A549 (cell line): ENCODE results near the gene RPL31. TPM values are rescaled to one million over a fixed set of nuclear protein-coding genes. Genes with fewer than 3 reads are reported as not detected.
A peak's percentile ranks its signal among the peaks of the same experiment; 100 is the strongest.
"Not testable (repeated sequence)": the region's sequence is repeated elsewhere in the genome, so short reads cannot be mapped to it uniquely, and the experiment has no call there.

ENCODE experiments used
- ATAC-seq, 2 experiments: fragments of 200-7000 bp in 1 of 2; fragments of >200 bp in 1 of 2; cut with Nextera tagmentation in 1 of 2; cut with Tn5 transposase in 1 of 2; 3 replicates each; pipeline versions ENCODE4 v1.8.0 to v1.9.1; 2018 to 2020; ENCODE audit warnings: mild to moderate bottlenecking in 1 of 2, moderate library complexity in 1 of 2
- CTCF ChIA-PET: fragments of 300-600 bp; sonication (Branson Sonifier 250); formaldehyde crosslinking; extraction: SDS; loops from one replicate; lab custom pipeline; 2021; ENCODE audit warnings: antibody characterized with exemption, inconsistent platforms; lab: Yijun Ruan, JAX
- POLR2A ChIA-PET: fragments of 350-600 bp; formaldehyde crosslinking; extraction: SDS; loops from one replicate; lab custom pipeline; 2021; ENCODE audit warnings: antibody characterized with exemption, inconsistent platforms; lab: Yijun Ruan, JAX
- DNase-seq, 2 experiments: peaks; one replicate each; pipeline versions ENCODE4 v3.0.0 to v3.0.0-alpha.2; 2011 to 2016; ENCODE audit warnings: low read depth in 1 of 2, low spot score in 1 of 2
- FAIRE-seq: peaks from 2 replicates; lab custom pipeline; 2011; peaks lifted over from hg19 to GRCh38; lab: Jason Lieb, UNC
- H3K27ac ChIP-seq, 2 experiments: fragments of >200 bp; sonication (Bioruptor Twin); formaldehyde crosslinking; 3 replicates each; pipeline ENCODE4 v1.5.1; 2016 to 2017
- H3K4me1 ChIP-seq: fragments of >200 bp; sonication (Bioruptor Twin); formaldehyde crosslinking; 3 replicates; pipeline ENCODE4 v1.6.1; 2016
- H3K4me2 ChIP-seq: fragments of >200 bp; sonication (Bioruptor Twin); formaldehyde crosslinking; 3 replicates; pipeline ENCODE4 v1.6.1; 2016
- H3K4me3 ChIP-seq: fragments of >200 bp; sonication (Bioruptor Twin); formaldehyde crosslinking; 3 replicates; pipeline ENCODE4 v1.5.1; 2016
- H3K9me3 ChIP-seq: fragments of >200 bp; sonication (Bioruptor Twin); formaldehyde crosslinking; 3 replicates; pipeline ENCODE4 v1.6.1; 2016
- CBX2 ChIP-seq: fragments of 200-600 bp; sonication (generic); IDR thresholded peaks from 2 replicates; pipeline ENCODE4 v1.6.1; 2016; ENCODE audit warnings: low read depth, mild to moderate bottlenecking, borderline replicate concordance
- CBX8 ChIP-seq: fragments of 200-600 bp; sonication (generic); IDR thresholded peaks from 2 replicates; pipeline ENCODE4 v1.6.1; 2016
- CEBPB ChIP-seq, 2 experiments: fragments of >200 bp in 1 of 2; sonication (Bioruptor Twin) in 1 of 2; formaldehyde crosslinking in 1 of 2; IDR thresholded peaks; 2 replicates each; pipeline ENCODE4 v1.6.1; 2012 to 2016
- CHD4 ChIP-seq: fragments of 200-600 bp; sonication (generic); IDR thresholded peaks from 2 replicates; pipeline ENCODE4 v1.6.1; 2016; ENCODE audit warnings: antibody characterized with exemption, mild to moderate bottlenecking, borderline replicate concordance
- EHF ChIP-seq: fragments of 250-450 bp; sonication (Bioruptor Pico); IDR thresholded peaks from 2 replicates; pipeline ENCODE4 v1.5.0; 2020; ENCODE audit warnings: mild to moderate bottlenecking
- EP300 ChIP-seq, 2 experiments: fragments of >200 bp; sonication (Bioruptor Twin); formaldehyde crosslinking; IDR thresholded peaks; 2 replicates in 1 of 2; 3 replicates in 1 of 2; pipeline ENCODE4 v1.6.1; 2016 to 2017
- ESRRA ChIP-seq: fragments of 150-350 bp; IDR thresholded peaks from 2 replicates; pipeline ENCODE4 v1.6.1; 2014; ENCODE audit warnings: mild to moderate bottlenecking, low read length, borderline replicate concordance
- FOSL2 ChIP-seq, 2 experiments: fragments of 450-650 bp in 1 of 2; fragments of >200 bp in 1 of 2; sonication (Bioruptor Twin) in 1 of 2; formaldehyde crosslinking; IDR thresholded peaks; 2 replicates each; pipeline versions ENCODE4 v1.5.0 to v1.6.1; 2016 to 2020; ENCODE audit warnings: mild to moderate bottlenecking in 1 of 2, moderate library complexity in 1 of 2
- FOXS1 ChIP-seq: fragments of 250-450 bp; sonication (Bioruptor Pico); IDR thresholded peaks from 2 replicates; pipeline ENCODE4 v1.5.0; 2020; ENCODE audit warnings: mild to moderate bottlenecking, moderate library complexity
- HDAC2 ChIP-seq: fragments of 200-600 bp; sonication (generic); IDR thresholded peaks from 2 replicates; pipeline ENCODE4 v1.6.1; 2016
- HEYL ChIP-seq: fragments of 250-450 bp; sonication (Bioruptor Pico); IDR thresholded peaks from 2 replicates; pipeline ENCODE4 v1.8.0; 2021; ENCODE audit warnings: mild to moderate bottlenecking, moderate library complexity
- HOXA7 ChIP-seq: fragments of 250-450 bp; sonication (Bioruptor Pico); IDR thresholded peaks from 2 replicates; pipeline ENCODE4 v1.5.0; 2020; ENCODE audit warnings: mild to moderate bottlenecking, moderate library complexity
- HOXB13 ChIP-seq: fragments of 250-450 bp; sonication (Bioruptor Pico); IDR thresholded peaks from 2 replicates; pipeline ENCODE4 v1.5.0; 2020; ENCODE audit warnings: low read depth, mild to moderate bottlenecking, moderate library complexity
- HOXB5 ChIP-seq: fragments of 250-450 bp; sonication (Bioruptor Pico); IDR thresholded peaks from 2 replicates; pipeline ENCODE4 v1.5.0; 2020; ENCODE audit warnings: mild to moderate bottlenecking, moderate library complexity
- KDM1A ChIP-seq: fragments of 200-600 bp; sonication (generic); IDR thresholded peaks from 2 replicates; pipeline ENCODE4 v1.6.1; 2016; ENCODE audit warnings: low read depth, mild to moderate bottlenecking
- NFE2L2 ChIP-seq: fragments of 150-350 bp; conservative IDR thresholded peaks from 2 replicates; pipeline ENCODE4 v1.6.1; 2014; ENCODE audit warnings: low read length
- POLR2A ChIP-seq: IDR thresholded peaks from 2 replicates; pipeline ENCODE4 v1.6.1; 2012; ENCODE audit warnings: mild to moderate bottlenecking, low read length
- RNF2 ChIP-seq: fragments of 200-600 bp; sonication (generic); IDR thresholded peaks from 2 replicates; pipeline ENCODE4 v1.6.1; 2016; ENCODE audit warnings: low read depth, mild to moderate bottlenecking, antibody characterized with exemption, moderate library complexity, borderline replicate concordance
- SREBF2 ChIP-seq: fragments of 450-650 bp; IDR thresholded peaks from 2 replicates; pipeline ENCODE4 v1.6.1; 2014; ENCODE audit warnings: mild to moderate bottlenecking, moderate library complexity
- ZFP36 ChIP-seq: fragments of 450-650 bp; IDR thresholded peaks from 2 replicates; pipeline ENCODE4 v1.6.1; 2014; ENCODE audit warnings: borderline replicate concordance; ENCODE audit not compliant: partially characterized antibody
- WGBS: methylation state at CpG from one replicate; pipeline ENCODE4 v1.1.6; 2017; ENCODE audit errors: missing lambda C conversion rate; 5-methylcytosine and 5-hydroxymethylcytosine counted together
- polyA plus RNA-seq, 4 experiments: library from polyadenylated mRNA; depleted of rRNA in 3 of 4; stranded (reverse); fragments of >200 nt; fragmentation: RNase III in 1 of 4; extraction: RNeasy Plus Mini Kit Qiagen cat#74134 plus additional on column Dnase treatment in 1 of 4; gene quantifications; 2 replicates in 3 of 4; 3 replicates in 1 of 4; pipeline ENCODE4 v1.2.3, GENCODE V29; 2011 to 2017
- TF ChIP-seq, protein P1 (sequence below): fragments of 250-450 bp; sonication (Bioruptor Pico); IDR thresholded peaks from 2 replicates; pipeline ENCODE4 v1.5.0; 2020; ENCODE audit warnings: low read depth, mild to moderate bottlenecking, moderate library complexity
- TF ChIP-seq, protein P2 (sequence below): fragments of >200 bp; sonication (Bioruptor Twin); formaldehyde crosslinking; IDR thresholded peaks from 3 replicates; pipeline ENCODE4 v1.6.1; 2016
- TF ChIP-seq, protein P3 (sequence below): fragments of >200 bp; sonication (Bioruptor Twin); formaldehyde crosslinking; IDR thresholded peaks from 2 replicates; pipeline ENCODE4 v1.6.1; 2016
- TF ChIP-seq, protein P4 (sequence below): IDR thresholded peaks from 2 replicates; pipeline ENCODE4 v1.6.1; 2012

RPL31 gene
- polyA plus RNA-seq, 2 of the 4 experiments (the other 2 are of a cell fraction) = 1,803 to 2,064 TPM

DNA sequence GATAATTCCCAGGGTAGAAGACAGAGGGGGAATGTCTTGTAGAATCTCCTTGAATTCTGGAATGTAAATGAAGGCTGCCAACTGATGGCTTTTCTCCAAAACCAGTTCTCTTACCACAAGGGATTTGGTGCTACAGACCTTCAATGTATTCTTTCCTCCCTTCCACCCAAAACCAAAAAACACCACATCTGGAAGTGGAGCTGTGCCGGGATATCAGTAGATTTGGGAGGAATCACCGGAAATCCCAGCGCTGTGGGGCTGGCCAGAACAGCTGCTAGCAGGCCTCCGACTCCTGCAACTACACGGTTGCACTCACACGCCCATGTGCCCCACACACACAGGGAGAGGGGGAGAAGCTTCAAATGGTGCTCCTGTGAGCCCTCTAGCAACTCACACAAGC lies 45.7 kb downstream of the RPL31 start (continued):
- no peak for TF ChIP-seq HDAC2
- TF ChIP-seq CHD4 = no peak

DNA sequence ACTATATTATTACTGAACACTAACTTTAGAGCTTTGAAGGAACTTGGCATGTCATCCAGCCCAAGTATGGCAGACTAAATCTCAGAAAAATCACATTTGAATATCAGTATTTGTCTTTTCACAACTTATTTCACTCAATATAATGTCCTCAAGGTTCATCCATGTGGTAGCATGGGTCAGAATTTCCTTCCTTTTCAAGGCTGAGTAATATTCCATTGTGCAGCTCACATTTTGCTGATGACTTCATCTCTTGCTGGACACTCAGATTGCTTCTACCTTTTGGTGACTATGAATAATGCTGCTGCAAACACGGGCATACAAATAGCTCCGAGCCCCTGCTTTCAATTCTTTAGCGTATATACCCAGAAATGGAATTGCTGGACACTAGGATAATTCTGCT lies 46.7 kb downstream of the RPL31 start:
- FAIRE-seq = no peak
- TF ChIP-seq HOXB5 (CRISPR knock-in tag) (no peak), SREBF2 (no peak), ZFP36 (no peak), EHF (no peak), CBX2 (no peak), POLR2A (no peak), FOSL2 (IDR thresholded peaks at IDR 0.05) (no peak), FOSL2 (CRISPR knock-in tag; IDR thresholded peaks at IDR 0.05) (no peak), NFE2L2 (no peak), ESRRA (no peak)
- TF ChIP-seq, protein P1, sequence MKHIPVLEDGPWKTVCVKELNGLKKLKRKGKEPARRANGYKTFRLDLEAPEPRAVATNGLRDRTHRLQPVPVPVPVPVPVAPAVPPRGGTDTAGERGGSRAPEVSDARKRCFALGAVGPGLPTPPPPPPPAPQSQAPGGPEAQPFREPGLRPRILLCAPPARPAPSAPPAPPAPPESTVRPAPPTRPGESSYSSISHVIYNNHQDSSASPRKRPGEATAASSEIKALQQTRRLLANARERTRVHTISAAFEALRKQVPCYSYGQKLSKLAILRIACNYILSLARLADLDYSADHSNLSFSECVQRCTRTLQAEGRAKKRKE (CRISPR knock-in tag) = no peak
- TF ChIP-seq, protein P2, sequence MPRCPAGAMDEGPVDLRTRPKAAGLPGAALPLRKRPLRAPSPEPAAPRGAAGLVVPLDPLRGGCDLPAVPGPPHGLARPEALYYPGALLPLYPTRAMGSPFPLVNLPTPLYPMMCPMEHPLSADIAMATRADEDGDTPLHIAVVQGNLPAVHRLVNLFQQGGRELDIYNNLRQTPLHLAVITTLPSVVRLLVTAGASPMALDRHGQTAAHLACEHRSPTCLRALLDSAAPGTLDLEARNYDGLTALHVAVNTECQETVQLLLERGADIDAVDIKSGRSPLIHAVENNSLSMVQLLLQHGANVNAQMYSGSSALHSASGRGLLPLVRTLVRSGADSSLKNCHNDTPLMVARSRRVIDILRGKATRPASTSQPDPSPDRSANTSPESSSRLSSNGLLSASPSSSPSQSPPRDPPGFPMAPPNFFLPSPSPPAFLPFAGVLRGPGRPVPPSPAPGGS = no peak
- ChIA-PET CTCF (interaction anchor here (1.2 to 8.6 kb wide), 3 partner anchors 11 to 104 kb away, joined by 4 to 69 read pairs (median 4); no protein-coding TSS in a partner anchor), POLR2A (no interaction called here)
- DNase-seq = no peak
- H3K9me3 ChIP-seq = no peaks in the 10 kb centered on the region
- H3K27ac ChIP-seq = no peak overlapping the region
- ATAC-seq = no peak
- no peak overlapping the region for H3K4me2 ChIP-seq
- H3K4me3 ChIP-seq = no peak overlapping the region
- peaks cover 16% of the 10 kb centered on the region for H3K4me1 ChIP-seq
- 63% methylated on average over 3 of the region's 3 CpGs for WGBS

DNA sequence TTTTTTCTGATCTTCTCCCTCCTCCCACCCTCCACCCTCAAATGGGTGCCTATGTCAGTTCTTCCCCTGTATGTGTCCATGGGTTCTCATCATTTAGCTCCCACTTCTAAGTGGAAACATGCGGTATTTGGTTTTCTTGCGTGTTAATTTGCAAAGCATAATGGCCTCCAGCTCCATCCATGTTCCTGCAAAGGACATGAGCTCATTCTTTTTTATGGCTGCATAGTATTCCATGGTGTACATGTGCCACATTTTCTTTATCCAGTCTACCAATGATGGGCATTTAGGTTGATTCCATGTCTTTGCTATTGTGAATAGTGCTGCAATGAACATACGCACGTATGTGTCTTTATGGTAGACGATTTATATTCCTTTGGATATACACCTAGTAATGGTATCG lies 48.8 kb downstream of the RPL31 start:
- ATAC-seq, H3K9me3 ChIP-seq, H3K4me3 ChIP-seq, FAIRE-seq, DNase-seq, H3K4me2 ChIP-seq, POLR2A ChIA-PET, H3K27ac ChIP-seq: not testable (repeated sequence)
- TF ChIP-seq KDM1A = 0 out of 2 replicates have a peak, but pooled peaks have one; percentile 29
- 94% methylated on average over 6 of the region's 6 CpGs for WGBS
- peaks cover 16% of the 10 kb centered on the region for H3K4me1 ChIP-seq
- CTCF ChIA-PET = interaction anchor here (0.6 to 8.6 kb wide), 5 partner anchors 9 to 102 kb away, joined by 3 to 69 read pairs (median 4); no protein-coding TSS in a partner anchor

DNA sequence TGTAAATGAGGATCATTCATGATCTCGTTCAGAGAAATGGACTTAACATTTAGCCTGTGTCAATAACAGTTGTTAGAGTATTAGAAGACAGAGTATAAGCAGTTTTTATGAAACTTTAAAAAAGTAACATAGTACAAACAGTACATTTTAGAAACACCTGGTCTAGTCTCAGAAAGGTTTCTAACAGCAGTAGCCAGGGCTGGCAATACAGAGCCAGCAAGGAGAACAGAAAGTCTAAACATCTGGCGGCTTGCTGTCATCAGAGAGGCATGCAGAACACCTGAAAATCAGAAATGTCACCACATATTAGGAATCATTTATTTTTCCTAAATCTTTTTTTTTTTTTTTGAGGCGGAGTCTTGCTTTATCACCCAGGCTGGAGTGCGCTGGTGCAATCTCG lies 50.1 kb downstream of the RPL31 start:
- CTCF ChIA-PET = interaction anchor here (1.2 to 8.6 kb wide), 3 partner anchors 10 to 101 kb away, joined by 3 to 69 read pairs (median 5); no protein-coding TSS in a partner anchor
- Histone ChIP-seq H3K4me3 (no peak overlapping the region), H3K4me2 (no peak overlapping the region), H3K4me1 (peaks cover 20% of the 10 kb centered on the region), H3K9me3 (no peaks in the 10 kb centered on the region), H3K27ac (no peak overlapping the region)
- ATAC-seq (no peak), DNase-seq (no peak), FAIRE-seq (no peak)
- 93% methylated on average over 5 of the region's 5 CpGs for WGBS
- no peak for TF ChIP-seq CEBPB (IDR thresholded peaks at IDR 0.05)
- POLR2A ChIA-PET = no interaction called here

DNA sequence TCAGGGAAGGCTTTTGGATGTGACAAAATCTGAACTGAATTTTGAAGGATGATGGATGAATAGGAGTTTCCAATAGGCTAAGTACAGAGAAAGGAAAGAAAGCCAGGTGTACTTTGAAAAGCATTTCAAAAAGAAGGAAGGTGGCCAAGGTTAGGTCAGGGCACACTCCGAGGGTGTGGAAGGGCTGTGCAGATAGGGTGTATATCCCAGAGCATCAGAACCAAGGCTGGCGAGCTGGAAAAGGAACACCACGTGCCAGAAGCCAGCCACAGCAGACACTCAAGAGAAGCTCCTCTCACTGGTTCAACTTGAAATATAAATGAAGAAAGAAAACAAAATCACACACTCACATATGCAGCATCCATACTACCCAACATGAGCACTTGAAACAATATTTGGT lies 51.0 kb downstream of the RPL31 start:
- TF ChIP-seq HDAC2 (no peak), CEBPB (IDR thresholded peaks at IDR 0.05) (no peak), ESRRA (no peak), FOXS1 (CRISPR knock-in tag) (no peak), EP300 (IDR thresholded peaks at IDR 0.05) (no peak), CBX8 (no peak), HEYL (CRISPR knock-in tag) (no peak), RNF2 (no peak), HOXA7 (CRISPR knock-in tag) (no peak), HOXB13 (CRISPR knock-in tag) (no peak), FOSL2 (IDR thresholded peaks at IDR 0.05) (no peak), FOSL2 (CRISPR knock-in tag; IDR thresholded peaks at IDR 0.05) (no peak)
- TF ChIP-seq, protein P3, sequence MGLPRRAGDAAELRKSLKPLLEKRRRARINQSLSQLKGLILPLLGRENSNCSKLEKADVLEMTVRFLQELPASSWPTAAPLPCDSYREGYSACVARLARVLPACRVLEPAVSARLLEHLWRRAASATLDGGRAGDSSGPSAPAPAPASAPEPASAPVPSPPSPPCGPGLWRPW = no peak
- TF ChIP-seq, protein P4, sequence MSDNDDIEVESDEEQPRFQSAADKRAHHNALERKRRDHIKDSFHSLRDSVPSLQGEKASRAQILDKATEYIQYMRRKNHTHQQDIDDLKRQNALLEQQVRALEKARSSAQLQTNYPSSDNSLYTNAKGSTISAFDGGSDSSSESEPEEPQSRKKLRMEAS = no peak
- TF ChIP-seq, protein P2 = no peak
- no peaks in the 10 kb centered on the region for H3K9me3 ChIP-seq
- H3K4me1 ChIP-seq = peaks cover 20% of the 10 kb centered on the region
- 77% methylated on average over 3 of the region's 3 CpGs for WGBS
- ChIA-PET POLR2A (no interaction called here), CTCF (interaction anchor here (1.4 kb wide), 1 partner anchor 100 kb away, joined by 3 read pairs; no protein-coding TSS in a partner anchor)
- DNase-seq (no peak), FAIRE-seq (no peak), ATAC-seq (peak in 1 of 2 experiments; percentile 13; a peak in 1 of 6 replicates)
- no peak overlapping the region for H3K4me2 ChIP-seq
- no peak overlapping the region for H3K27ac ChIP-seq
- no peak overlapping the region for H3K4me3 ChIP-seq
